Measurements from ENCODE around the gene ZNF626. TPM values are rescaled to one million over a fixed set of nuclear protein-coding genes. Genes with fewer than 3 reads are reported as not detected.
A peak's percentile ranks its signal among the peaks of the same experiment; 100 is the strongest.
"Not testable (repeated sequence)": the region's sequence is repeated elsewhere in the genome, so short reads cannot be mapped to it uniquely, and the experiment has no call there.

The ZNF626 gene
- total and polyA plus RNA-seq, 4 donors, result 2.5 to 22.0 (median 6.8) TPM

GRCh38 chr19:20616071-20616470, 45.3 kb downstream of the ZNF626 start:
- TF ChIP-seq CTCF (IDR thresholded peaks at IDR 0.05; ENCODE audit: control extremely low read depth, extremely low read depth), result no peak
- Histone ChIP-seq H3K27me3 (ENCODE audit: control insufficient read depth in 3 of 3, insufficient read depth in 3 of 3, low read length in 2 of 3) (no peaks in the 10 kb centered on the region), H3K4me3 (no peak overlapping the region), H3K36me3 (ENCODE audit: control insufficient read depth in 4 of 4, insufficient read depth in 4 of 4, low read length in 4 of 4) (no peaks in the 10 kb centered on the region), H3K4me1 (ENCODE audit: control insufficient read depth in 5 of 5, insufficient read depth in 5 of 5, low read length in 5 of 5) (peaks cover 0 to 6% (median 0%) of the 10 kb centered on the region in 5 donors), H3K27ac (ENCODE audit: low read depth in 1 of 2, low read length in 1 of 2) (no peak overlapping the region), H3K9ac (ENCODE audit: insufficient read depth in 1 of 2, low read length in 2 of 2) (no peak overlapping the region), H3K9me3 (ENCODE audit: control insufficient read depth in 4 of 4, insufficient read depth in 3 of 4, low read length in 3 of 4) (peaks cover 0 to 23% (median 8%) of the 10 kb centered on the region in 4 donors)
- WGBS, 2 donors, result 85 to 86% methylated on average over 2 of the region's 2 CpGs
- no peak for DNase-seq
- no peak for ATAC-seq (ENCODE audit: insufficient read depth, low FRiP score)

GRCh38 chr19:20614971-20615370, 46.4 kb downstream of the ZNF626 start:
- not testable (repeated sequence) for DNase-seq; H3K9ac ChIP-seq (ENCODE audit: insufficient read depth in 1 of 2, low read length in 2 of 2); H3K4me3 ChIP-seq; H3K27me3 ChIP-seq (ENCODE audit: control insufficient read depth in 3 of 3, insufficient read depth in 3 of 3, low read length in 2 of 3); H3K4me1 ChIP-seq (ENCODE audit: control insufficient read depth in 5 of 5, insufficient read depth in 5 of 5, low read length in 5 of 5); H3K36me3 ChIP-seq (ENCODE audit: control insufficient read depth in 4 of 4, insufficient read depth in 4 of 4, low read length in 4 of 4); H3K27ac ChIP-seq (ENCODE audit: low read depth in 1 of 2, low read length in 1 of 2); ATAC-seq (ENCODE audit: insufficient read depth, low FRiP score)
- peaks cover 0 to 19% (median 8%) of the 10 kb centered on the region in 4 donors for H3K9me3 ChIP-seq (ENCODE audit: control insufficient read depth in 4 of 4, insufficient read depth in 3 of 4, low read length in 3 of 4)
- 89 to 94% methylated on average over 4 of the region's 4 CpGs for WGBS, 2 donors

GRCh38 chr19:20612711-20613316, 48.6 kb downstream of the ZNF626 start:
- peaks cover 0 to 22% (median 10%) of the 10 kb centered on the region in 4 donors for H3K9me3 ChIP-seq (ENCODE audit: control insufficient read depth in 4 of 4, insufficient read depth in 3 of 4, low read length in 3 of 4)

GRCh38 chr19:20611866-20612265, 49.5 kb downstream of the ZNF626 start:
- DNase-seq (no peak), ATAC-seq (ENCODE audit: insufficient read depth, low FRiP score) (no peak)
- H3K4me1 ChIP-seq (ENCODE audit: control insufficient read depth in 5 of 5, insufficient read depth in 5 of 5, low read length in 5 of 5), result peaks cover 0 to 6% (median 0%) of the 10 kb centered on the region in 5 donors
- H3K27me3 ChIP-seq (ENCODE audit: control insufficient read depth in 3 of 3, insufficient read depth in 3 of 3, low read length in 2 of 3), result no peaks in the 10 kb centered on the region
- H3K36me3 ChIP-seq (ENCODE audit: control insufficient read depth in 4 of 4, insufficient read depth in 4 of 4, low read length in 4 of 4), result no peaks in the 10 kb centered on the region
- no peak for TF ChIP-seq CTCF (IDR thresholded peaks at IDR 0.05; ENCODE audit: control extremely low read depth, extremely low read depth)
- no peak overlapping the region for H3K27ac ChIP-seq (ENCODE audit: low read depth in 1 of 2, low read length in 1 of 2)
- no peak overlapping the region for H3K9ac ChIP-seq (ENCODE audit: insufficient read depth in 1 of 2, low read length in 2 of 2)
- 84 to 86% methylated on average over 6 of the region's 6 CpGs for WGBS, 2 donors
- peaks cover 0 to 25% (median 10%) of the 10 kb centered on the region in 4 donors for H3K9me3 ChIP-seq (ENCODE audit: control insufficient read depth in 4 of 4, insufficient read depth in 3 of 4, low read length in 3 of 4)
- no peak overlapping the region for H3K4me3 ChIP-seq

More at GRCh38 chr19:20612711-20613316, 48.6 kb downstream of the ZNF626 start:
- TF ChIP-seq CTCF (IDR thresholded peaks at IDR 0.05; ENCODE audit: control extremely low read depth, extremely low read depth), result no peak
- Histone ChIP-seq H3K27me3 (ENCODE audit: control insufficient read depth in 3 of 3, insufficient read depth in 3 of 3, low read length in 2 of 3) (no peaks in the 10 kb centered on the region), H3K4me1 (ENCODE audit: control insufficient read depth in 5 of 5, insufficient read depth in 5 of 5, low read length in 5 of 5) (peaks cover 0 to 6% (median 0%) of the 10 kb centered on the region in 5 donors), H3K36me3 (ENCODE audit: control insufficient read depth in 4 of 4, insufficient read depth in 4 of 4, low read length in 4 of 4) (no peaks in the 10 kb centered on the region), H3K27ac (ENCODE audit: low read depth in 1 of 2, low read length in 1 of 2) (no peak overlapping the region), H3K9ac (ENCODE audit: insufficient read depth in 1 of 2, low read length in 2 of 2) (no peak overlapping the region), H3K4me3 (no peak overlapping the region)
- ATAC-seq (ENCODE audit: insufficient read depth, low FRiP score), result no peak
- DNase-seq, result peak in 1 of 3 donors; percentile 33
- WGBS, 2 donors, result 28 to 49% methylated on average over 5 of the region's 5 CpGs
